Trophoblast cell (in vitro differentiated cells and primary cell): ENCODE data around the gene TDG.

Experiments used
- DNase-seq, 2 donors: peaks; one replicate each; pipeline ENCODE4 v3.0.0-alpha.2; 2016
- H2AFZ ChIP-seq: 2 replicates; pipeline ENCODE4 v1.6.1; 2013; ENCODE audit warnings: low read length, moderate library complexity, mild to moderate bottlenecking; ENCODE audit not compliant: insufficient read depth, poor library complexity
- H2AK5ac ChIP-seq: 2 replicates; pipeline ENCODE4 v1.6.1; 2013; ENCODE audit warnings: mild to moderate bottlenecking, low read length
- H2BK120ac ChIP-seq: 2 replicates; pipeline ENCODE4 v1.6.1; 2013; ENCODE audit warnings: low read length, mild to moderate bottlenecking, moderate library complexity; ENCODE audit not compliant: insufficient read depth, poor library complexity
- H2BK12ac ChIP-seq: 2 replicates; pipeline ENCODE4 v1.6.1; 2013; ENCODE audit warnings: mild to moderate bottlenecking, low read length, moderate library complexity
- H2BK5ac ChIP-seq: 2 replicates; pipeline ENCODE4 v1.6.1; 2013; ENCODE audit warnings: low read length, low read depth, moderate library complexity, mild to moderate bottlenecking; ENCODE audit not compliant: poor library complexity
- H3K14ac ChIP-seq: 2 replicates; pipeline ENCODE4 v1.6.1; 2013; ENCODE audit warnings: mild to moderate bottlenecking, low read length
- H3K18ac ChIP-seq: 2 replicates; pipeline ENCODE4 v1.6.1; 2013; ENCODE audit warnings: mild to moderate bottlenecking, low read length
- H3K23ac ChIP-seq: 2 replicates; pipeline ENCODE4 v1.6.1; 2013; ENCODE audit warnings: low read length
- H3K27ac ChIP-seq: 2 replicates; pipeline ENCODE4 v1.5.1; 2013; ENCODE audit warnings: low read depth, mild to moderate bottlenecking, inconsistent platforms, low read length, moderate library complexity
- H3K27me3 ChIP-seq: 2 replicates; pipeline ENCODE4 v1.6.1; 2013; ENCODE audit warnings: inconsistent platforms, mild to moderate bottlenecking, low read length, moderate library complexity; ENCODE audit not compliant: insufficient read depth
- H3K36me3 ChIP-seq, 2 experiments: 1 replicate in 1 of 2; 2 replicates in 1 of 2; pipeline ENCODE4 v1.6.1; 2013; ENCODE audit warnings: low read length in 2 of 2, mild to moderate bottlenecking in 2 of 2, moderate library complexity in 1 of 2; ENCODE audit not compliant: insufficient read depth in 2 of 2, control insufficient read depth in 1 of 2
- H3K4ac ChIP-seq: 2 replicates; pipeline ENCODE4 v1.6.1; 2013; ENCODE audit warnings: low read depth, mild to moderate bottlenecking, low read length, moderate library complexity
- H3K4me1 ChIP-seq, 2 experiments: 1 replicate in 1 of 2; 2 replicates in 1 of 2; pipeline ENCODE4 v1.6.1; 2013; ENCODE audit warnings: low read length in 2 of 2, mild to moderate bottlenecking in 2 of 2, moderate library complexity in 1 of 2; ENCODE audit not compliant: insufficient read depth in 2 of 2, control insufficient read depth in 1 of 2
- H3K4me2 ChIP-seq: 2 replicates; pipeline ENCODE4 v1.6.1; 2013; ENCODE audit warnings: inconsistent platforms, mild to moderate bottlenecking, low read length, moderate library complexity
- H3K4me3 ChIP-seq: 2 replicates; pipeline ENCODE4 v1.5.1; 2013; ENCODE audit warnings: mild to moderate bottlenecking, low read depth, low read length, inconsistent platforms
- H3K79me1 ChIP-seq: one replicate; pipeline ENCODE4 v1.6.1; 2013; ENCODE audit warnings: low read length
- H3K79me2 ChIP-seq: 2 replicates; pipeline ENCODE4 v1.6.1; 2013; ENCODE audit warnings: low read length, mild to moderate bottlenecking; ENCODE audit not compliant: control insufficient read depth, insufficient read depth, poor library complexity
- H3K9ac ChIP-seq: 2 replicates; pipeline ENCODE4 v1.6.1; 2013; ENCODE audit warnings: mild to moderate bottlenecking, low read length
- H3K9me3 ChIP-seq: 2 replicates; pipeline ENCODE4 v1.6.1; 2013; ENCODE audit warnings: low read depth, mild to moderate bottlenecking, control low read depth, inconsistent platforms, low read length; ENCODE audit not compliant: insufficient read depth
- H4K12ac ChIP-seq: 2 replicates; pipeline ENCODE4 v1.6.1; 2013; ENCODE audit warnings: low read depth, mild to moderate bottlenecking, low read length, moderate library complexity
- H4K8ac ChIP-seq: 2 replicates; pipeline ENCODE4 v1.6.1; 2013; ENCODE audit warnings: low read depth, mild to moderate bottlenecking, low read length, moderate library complexity
- H4K91ac ChIP-seq: one replicate; pipeline ENCODE4 v1.6.1; 2013; ENCODE audit warnings: low read depth, mild to moderate bottlenecking, low read length, moderate library complexity
- WGBS: extraction: QIAGEN DNeasy Blood & Tissue Kit; methylation state at CpG from one replicate; pipeline ENCODE4 v1.1.7; 2013; ENCODE audit warnings: missing lambda C conversion rate; ENCODE audit not compliant: insufficient read length, insufficient coverage; ENCODE audit errors: extremely low coverage; 5-methylcytosine and 5-hydroxymethylcytosine counted together

Gene TDG

DNA sequence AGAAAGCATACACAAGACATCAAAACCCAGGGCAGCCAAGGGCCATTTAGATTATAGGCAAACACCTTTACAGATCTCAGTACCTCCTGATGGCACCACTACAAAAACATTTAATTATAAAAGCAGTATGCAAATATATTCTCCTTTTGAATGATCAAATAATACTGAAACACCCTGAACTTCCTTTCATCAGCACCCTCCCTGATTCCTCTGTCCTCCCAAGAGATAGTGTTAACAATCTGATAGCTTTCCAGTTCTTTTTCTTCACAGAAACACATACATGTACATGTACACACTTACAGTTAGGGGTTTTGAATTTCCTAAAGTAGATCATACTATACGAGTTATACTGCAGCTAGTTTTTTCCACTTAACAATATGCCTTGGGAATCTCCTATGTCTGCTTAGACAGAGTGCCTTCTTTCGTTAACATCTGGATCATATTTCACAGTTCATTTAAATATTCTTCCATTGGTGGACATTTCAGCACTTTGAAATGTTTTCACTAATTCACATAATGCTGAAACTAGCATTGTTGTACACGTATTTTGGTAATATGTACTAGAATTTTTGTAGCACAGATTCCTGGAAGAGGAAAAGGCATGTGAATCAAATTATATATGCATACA, 35.2 kb downstream of the TDG start:
- Histone ChIP-seq H3K9ac (no peak overlapping the region), H4K91ac (no peak overlapping the region), H3K4me3 (no peak overlapping the region), H3K79me2 (no peaks in the 10 kb centered on the region), H2AFZ (no peak overlapping the region), H3K9me3 (no peaks in the 10 kb centered on the region), H3K18ac (no peak overlapping the region), H2AK5ac (no peak overlapping the region), H4K12ac (no peak overlapping the region), H3K27me3 (no peaks in the 10 kb centered on the region), H4K8ac (no peak overlapping the region), H2BK5ac (no peak overlapping the region), H3K14ac (no peak overlapping the region), H3K27ac (no peak overlapping the region), H3K79me1 (no peaks in the 10 kb centered on the region), H2BK12ac (no peak overlapping the region), H2BK120ac (no peak overlapping the region), H3K23ac (no peak overlapping the region), H3K4me1 (no peaks in the 10 kb centered on the region), H3K4ac (no peak overlapping the region), H3K4me2 (no peak overlapping the region), H3K36me3 (no peaks in the 10 kb centered on the region)
- DNase-seq: no peak
- no CpG with 5 or more reads among the region's 3 CpGs for WGBS

DNA sequence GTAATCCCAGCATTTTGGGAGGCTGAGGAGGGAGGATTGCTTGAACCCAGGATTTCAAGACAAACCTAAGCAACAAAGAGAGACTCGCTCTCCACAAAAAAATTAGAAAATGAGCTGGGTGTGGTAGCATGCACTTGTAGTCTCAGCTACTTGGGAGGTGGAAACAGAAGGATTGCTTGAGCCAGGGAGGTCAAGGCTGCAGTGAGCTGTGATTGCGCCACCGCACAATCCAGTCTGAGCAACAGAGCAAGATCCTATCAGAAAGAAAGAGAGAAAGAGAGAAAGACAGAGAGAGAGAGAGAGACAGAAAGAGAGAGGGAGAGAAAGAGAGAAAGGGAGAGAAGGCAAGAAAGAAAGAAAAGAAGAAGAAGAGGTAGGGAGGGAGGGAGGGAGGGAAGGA, 37.0 kb downstream of the TDG start:
- Histone ChIP-seq H3K23ac (no peak overlapping the region), H2BK120ac (no peak overlapping the region), H3K9me3 (no peaks in the 10 kb centered on the region), H3K14ac (no peak overlapping the region), H3K4ac (no peak overlapping the region), H3K18ac (no peak overlapping the region), H2AK5ac (no peak overlapping the region), H3K4me3 (no peak overlapping the region), H4K8ac (no peak overlapping the region), H3K79me1 (no peaks in the 10 kb centered on the region), H3K4me1 (no peaks in the 10 kb centered on the region), H3K4me2 (no peak overlapping the region), H2BK12ac (no peak overlapping the region), H2AFZ (no peak overlapping the region), H2BK5ac (no peak overlapping the region), H4K91ac (no peak overlapping the region), H4K12ac (no peak overlapping the region), H3K36me3 (no peaks in the 10 kb centered on the region), H3K27me3 (no peaks in the 10 kb centered on the region), H3K9ac (no peak overlapping the region), H3K27ac (no peak overlapping the region), H3K79me2 (no peaks in the 10 kb centered on the region)
- WGBS: no CpG with 5 or more reads among the region's 3 CpGs
- no peak for DNase-seq

DNA sequence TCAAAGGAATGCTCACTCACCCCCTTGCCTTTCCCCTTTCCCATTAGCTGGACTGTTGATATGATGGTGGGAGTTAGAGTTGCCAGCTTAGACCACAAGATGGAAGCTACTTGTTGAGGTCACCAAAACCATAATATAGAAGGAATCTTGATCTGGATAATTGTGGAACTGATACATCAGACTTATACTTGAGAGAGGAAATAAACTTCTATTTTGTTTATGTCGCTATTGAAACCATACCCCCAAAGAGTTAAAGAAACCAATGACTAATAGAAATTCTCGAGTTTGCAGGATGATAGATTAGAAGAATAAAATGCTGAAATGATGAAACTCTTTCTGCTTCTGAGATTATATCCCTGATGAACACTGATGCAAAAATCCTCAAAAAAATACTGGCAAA, 37.9 kb downstream of the TDG start:
- Histone ChIP-seq H3K4ac (no peak overlapping the region), H2BK120ac (no peak overlapping the region), H3K9ac (no peak overlapping the region), H4K12ac (no peak overlapping the region), H3K9me3 (no peaks in the 10 kb centered on the region), H4K91ac (no peak overlapping the region), H3K18ac (no peak overlapping the region), H2AFZ (no peak overlapping the region), H3K27me3 (no peaks in the 10 kb centered on the region), H3K79me2 (no peaks in the 10 kb centered on the region), H3K4me1 (no peaks in the 10 kb centered on the region), H3K4me2 (no peak overlapping the region), H4K8ac (no peak overlapping the region), H3K4me3 (no peak overlapping the region), H2BK12ac (no peak overlapping the region), H3K14ac (no peak overlapping the region), H3K23ac (no peak overlapping the region), H2AK5ac (no peak overlapping the region), H2BK5ac (no peak overlapping the region), H3K27ac (no peak overlapping the region), H3K36me3 (no peaks in the 10 kb centered on the region), H3K79me1 (no peaks in the 10 kb centered on the region)
- no CpG with 5 or more reads among the region's 2 CpGs for WGBS
- DNase-seq: no peak

DNA sequence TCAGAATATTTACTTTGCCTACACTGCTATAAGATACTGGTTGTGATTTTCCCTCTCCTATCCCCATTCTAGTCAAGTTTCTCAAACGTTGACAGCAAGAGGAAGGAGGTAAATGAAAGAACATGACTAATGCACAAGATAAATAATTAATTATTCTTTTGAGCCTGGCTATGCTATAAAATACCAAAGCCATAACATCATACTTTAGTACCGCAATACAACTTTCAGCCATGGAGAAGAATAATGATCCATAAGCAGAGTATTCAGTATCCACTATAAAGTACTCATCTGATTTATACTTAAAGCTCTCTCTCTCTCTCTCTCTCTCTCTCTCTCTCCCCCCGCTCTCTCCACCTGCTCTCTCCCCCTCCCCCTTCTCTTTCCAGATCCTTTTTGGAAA, 41.3 kb downstream of the TDG start:
- no peak overlapping the region for H2AFZ ChIP-seq
- no peak overlapping the region for H2BK12ac ChIP-seq
- DNase-seq: no peak
- no peaks in the 10 kb centered on the region for H3K4me1 ChIP-seq
- no peak overlapping the region for H2BK120ac ChIP-seq
- no peak overlapping the region for H4K91ac ChIP-seq
- no peak overlapping the region for H2BK5ac ChIP-seq
- no peak overlapping the region for H3K27ac ChIP-seq
- no peak overlapping the region for H3K9ac ChIP-seq
- H4K12ac ChIP-seq: no peak overlapping the region
- WGBS: no CpG with 5 or more reads among the region's 3 CpGs
- H3K23ac ChIP-seq: no peak overlapping the region
- H3K14ac ChIP-seq: no peak overlapping the region
- no peaks in the 10 kb centered on the region for H3K79me2 ChIP-seq
- no peak overlapping the region for H3K4me2 ChIP-seq
- H3K79me1 ChIP-seq: no peaks in the 10 kb centered on the region
- H3K36me3 ChIP-seq: no peaks in the 10 kb centered on the region
- H3K27me3 ChIP-seq: no peaks in the 10 kb centered on the region
- H3K9me3 ChIP-seq: no peaks in the 10 kb centered on the region
- no peak overlapping the region for H2AK5ac ChIP-seq
- H3K4me3 ChIP-seq: no peak overlapping the region
- no peak overlapping the region for H4K8ac ChIP-seq
- H3K4ac ChIP-seq: no peak overlapping the region
- no peak overlapping the region for H3K18ac ChIP-seq
